ENCODE results near the gene INSIG1. TPM values are rescaled to one million over a fixed set of nuclear protein-coding genes. Genes with fewer than 3 reads are reported as not detected.

The INSIG1 gene
- total RNA-seq, 1 donor from 2014 or later: 81.5 TPM

- DNase-seq (ENCODE audit: low read depth, low spot score): no peak
- H3K27me3 Mint-ChIP-seq (ENCODE audit: low read depth): no peaks in the 10 kb centered on the region
- peaks cover 3% of the 10 kb centered on the region for H3K4me1 Mint-ChIP-seq
- H3K4me3 Mint-ChIP-seq: no peak overlapping the region
- H3K9me3 Mint-ChIP-seq: peaks cover 3% of the 10 kb centered on the region
- no peaks in the 10 kb centered on the region for H3K36me3 Mint-ChIP-seq (ENCODE audit: low read depth)
- TF ChIP-seq, protein P1, sequence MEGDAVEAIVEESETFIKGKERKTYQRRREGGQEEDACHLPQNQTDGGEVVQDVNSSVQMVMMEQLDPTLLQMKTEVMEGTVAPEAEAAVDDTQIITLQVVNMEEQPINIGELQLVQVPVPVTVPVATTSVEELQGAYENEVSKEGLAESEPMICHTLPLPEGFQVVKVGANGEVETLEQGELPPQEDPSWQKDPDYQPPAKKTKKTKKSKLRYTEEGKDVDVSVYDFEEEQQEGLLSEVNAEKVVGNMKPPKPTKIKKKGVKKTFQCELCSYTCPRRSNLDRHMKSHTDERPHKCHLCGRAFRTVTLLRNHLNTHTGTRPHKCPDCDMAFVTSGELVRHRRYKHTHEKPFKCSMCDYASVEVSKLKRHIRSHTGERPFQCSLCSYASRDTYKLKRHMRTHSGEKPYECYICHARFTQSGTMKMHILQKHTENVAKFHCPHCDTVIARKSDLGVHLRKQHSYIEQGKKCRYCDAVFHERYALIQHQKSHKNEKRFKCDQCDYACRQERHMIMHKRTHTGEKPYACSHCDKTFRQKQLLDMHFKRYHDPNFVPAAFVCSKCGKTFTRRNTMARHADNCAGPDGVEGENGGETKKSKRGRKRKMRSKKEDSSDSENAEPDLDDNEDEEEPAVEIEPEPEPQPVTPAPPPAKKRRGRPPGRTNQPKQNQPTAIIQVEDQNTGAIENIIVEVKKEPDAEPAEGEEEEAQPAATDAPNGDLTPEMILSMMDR (conservative IDR thresholded peaks at IDR 0.05): no peak
- H3K27ac Mint-ChIP-seq (ENCODE audit: unreplicated experiment): no peak overlapping the region
Measured at GRCh38 chr7:155257482-155258225, 40.0 kb upstream of the INSIG1 start.

DNA sequence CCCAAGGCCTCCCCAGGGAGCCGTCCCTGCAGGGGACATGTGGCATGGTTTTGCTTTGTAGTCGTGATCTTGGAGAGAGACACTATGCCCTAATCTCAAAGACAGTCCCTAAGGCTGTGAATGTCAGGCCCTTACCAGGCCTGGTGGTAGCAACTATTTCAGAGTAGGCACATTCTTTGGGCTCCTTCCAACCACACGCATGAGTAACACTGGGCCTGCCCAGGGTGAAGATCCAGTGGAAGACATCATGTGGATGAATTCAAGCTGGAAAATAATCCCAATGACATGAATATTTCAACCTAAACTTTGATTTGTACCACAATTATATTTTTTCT is 39.5 kb upstream of the INSIG1 start:
- Mint-ChIP-seq H3K4me3 (no peak overlapping the region), H3K27ac (ENCODE audit: unreplicated experiment) (no peak overlapping the region), H3K27me3 (ENCODE audit: low read depth) (no peaks in the 10 kb centered on the region), H3K9me3 (peaks cover 3% of the 10 kb centered on the region), H3K4me1 (peaks cover 3% of the 10 kb centered on the region), H3K36me3 (ENCODE audit: low read depth) (no peaks in the 10 kb centered on the region)
- DNase-seq (ENCODE audit: low read depth, low spot score): no peak
- TF ChIP-seq, protein P1 (conservative IDR thresholded peaks at IDR 0.05): no peak

GRCh38 chr7:155259866-155260497 is 37.7 kb upstream of the INSIG1 start:
- Mint-ChIP-seq H3K36me3 (ENCODE audit: low read depth) (no peaks in the 10 kb centered on the region), H3K9me3 (peaks cover under 1% of the 10 kb centered on the region), H3K4me3 (no peak overlapping the region), H3K4me1 (peaks cover under 1% of the 10 kb centered on the region), H3K27me3 (ENCODE audit: low read depth) (no peaks in the 10 kb centered on the region), H3K27ac (ENCODE audit: unreplicated experiment) (peak overlapping the region; percentile 12)
- no peak for DNase-seq (ENCODE audit: low read depth, low spot score)
- TF ChIP-seq, protein P1 (conservative IDR thresholded peaks at IDR 0.05): no peak

- Mint-ChIP-seq H3K36me3 (ENCODE audit: low read depth) (no peaks in the 10 kb centered on the region), H3K4me3 (no peak overlapping the region), H3K4me1 (no peaks in the 10 kb centered on the region), H3K27me3 (ENCODE audit: low read depth) (no peaks in the 10 kb centered on the region), H3K9me3 (no peaks in the 10 kb centered on the region), H3K27ac (ENCODE audit: unreplicated experiment) (no peak overlapping the region)
- TF ChIP-seq, protein P1 (conservative IDR thresholded peaks at IDR 0.05): no peak
- no peak for DNase-seq (ENCODE audit: low read depth, low spot score)
Measured at GRCh38 chr7:155260498-155260872, 37.2 kb upstream of the INSIG1 start.

DNA sequence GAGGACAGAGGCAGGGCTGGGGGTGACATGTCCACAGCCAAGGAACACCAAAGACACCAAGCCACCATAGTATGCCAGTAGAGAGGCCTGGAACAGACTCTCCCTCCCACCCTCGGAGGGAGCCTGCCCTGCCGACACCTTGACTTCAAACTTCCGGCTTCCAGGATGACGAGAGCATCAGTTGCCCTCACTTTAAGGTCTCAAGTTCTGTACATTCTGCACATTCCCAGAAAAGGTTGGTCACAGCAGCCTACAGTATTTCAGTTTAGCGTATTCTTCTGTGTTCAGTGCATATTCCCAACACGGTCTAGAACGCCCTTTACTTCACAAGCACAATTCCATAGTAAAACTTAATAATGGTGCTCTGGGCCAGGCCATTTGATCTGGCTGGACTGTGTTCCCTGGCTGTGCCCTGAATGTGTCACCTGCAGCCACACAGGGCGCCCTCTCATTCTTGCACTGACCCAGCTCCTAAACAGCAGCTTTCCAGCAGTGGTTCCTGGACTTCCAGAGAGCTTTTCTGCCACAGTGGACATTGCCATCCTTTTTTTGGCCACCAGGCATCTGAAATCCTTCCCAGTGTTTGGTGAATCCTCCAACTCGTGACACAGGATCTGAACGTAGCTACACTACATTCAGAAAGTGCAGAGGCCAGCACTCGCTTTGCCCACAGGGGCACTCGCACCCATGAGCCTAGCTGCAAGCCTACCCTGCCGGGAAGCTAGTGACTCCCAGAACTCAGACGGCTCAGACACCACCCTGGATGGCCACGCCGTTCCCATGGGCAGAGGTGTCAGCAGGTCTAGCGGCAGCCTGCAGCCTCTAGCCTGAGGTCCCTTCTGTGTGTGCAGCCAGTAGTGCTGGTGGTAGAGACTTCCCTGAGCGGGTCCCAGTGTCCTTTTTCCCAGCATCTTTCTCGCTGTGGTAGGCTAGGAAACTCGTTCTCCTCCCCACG is 36.4 kb upstream of the INSIG1 start:
- DNase-seq (ENCODE audit: low read depth, low spot score): no peak
- TF ChIP-seq, protein P1 (conservative IDR thresholded peaks at IDR 0.05): no peak
- H3K27ac Mint-ChIP-seq (ENCODE audit: unreplicated experiment): no peak overlapping the region
- no peaks in the 10 kb centered on the region for H3K27me3 Mint-ChIP-seq (ENCODE audit: low read depth)
- peaks cover 6% of the 10 kb centered on the region for H3K4me1 Mint-ChIP-seq
- no peaks in the 10 kb centered on the region for H3K36me3 Mint-ChIP-seq (ENCODE audit: low read depth)
- no peaks in the 10 kb centered on the region for H3K9me3 Mint-ChIP-seq
- H3K4me3 Mint-ChIP-seq: no peak overlapping the region

All from neural crest cell (in vitro differentiated cells).